ENCODE measurements around the gene PTPRB.

PTPRB gene

DNA sequence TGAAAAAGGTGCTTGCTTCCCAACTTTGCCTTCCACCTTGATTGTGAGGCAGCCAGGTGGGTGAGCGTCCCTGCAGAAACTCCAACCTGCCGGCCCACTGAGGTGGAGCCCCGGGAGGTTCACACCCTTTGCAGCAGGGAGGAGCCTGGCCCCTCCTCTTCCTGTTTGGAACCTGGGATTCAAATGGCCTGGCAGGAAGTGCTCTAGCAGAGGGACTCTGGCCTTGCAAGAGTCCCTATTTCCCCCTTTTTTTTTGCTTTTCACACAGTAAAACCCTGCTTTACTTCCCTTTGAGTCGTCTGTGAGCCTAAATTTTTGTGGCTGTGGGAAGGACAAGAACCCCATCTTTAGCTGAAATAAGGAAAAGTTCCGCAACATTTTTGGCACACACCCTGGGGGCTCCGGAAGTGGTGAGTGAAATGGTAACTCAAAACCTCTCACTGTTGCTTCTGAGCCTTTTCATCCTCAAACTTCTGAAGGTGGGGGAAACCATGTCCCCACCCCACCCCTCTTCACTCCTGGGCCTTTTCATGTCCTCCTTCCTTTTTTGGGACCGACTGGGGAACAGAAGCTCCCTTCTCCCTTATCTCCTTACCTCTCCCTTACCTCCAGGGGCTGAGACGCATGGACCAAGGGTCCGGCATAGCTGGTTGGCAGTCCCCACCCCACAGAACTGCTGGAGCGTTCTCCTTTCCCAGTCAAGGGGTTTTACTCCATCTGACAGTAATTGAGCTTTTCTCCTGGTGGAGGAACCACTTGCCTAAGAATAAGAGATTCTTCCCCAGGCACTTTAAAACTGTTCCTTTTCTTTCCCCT lies 169.1 kb downstream of the PTPRB start:
- H4K5ac ChIP-seq (ENCODE audit: low read length): peak overlapping the region; percentile 56
- no peak overlapping the region for H3K4me2 ChIP-seq (ENCODE audit: low read length)
- no peaks in the 10 kb centered on the region for H3K4me1 ChIP-seq (ENCODE audit: control insufficient read depth, low read depth, low read length)
- DNase-seq: no peak
- H3K56ac ChIP-seq (ENCODE audit: low read length): no peak overlapping the region
- H3K4ac ChIP-seq (ENCODE audit: low read depth, low read length): no peak overlapping the region
- no peak overlapping the region for H3K18ac ChIP-seq (ENCODE audit: low read length)
- H3K23ac ChIP-seq (ENCODE audit: low read length): no peak overlapping the region
- no peak overlapping the region for H4K8ac ChIP-seq (ENCODE audit: low read depth, low read length)
- H2AK5ac ChIP-seq (ENCODE audit: low read length): no peak overlapping the region
- no peak overlapping the region for H3K27ac ChIP-seq (ENCODE audit: low read depth, low read length)
- no peaks in the 10 kb centered on the region for H3K79me1 ChIP-seq (ENCODE audit: low read length)
- H3K79me2 ChIP-seq (ENCODE audit: control insufficient read depth, insufficient read depth, low read length): no peaks in the 10 kb centered on the region
- no peak overlapping the region for H2BK5ac ChIP-seq (ENCODE audit: low read length)
- no peak overlapping the region for H2BK120ac ChIP-seq (ENCODE audit: low read depth, low read length)
- H2BK15ac ChIP-seq (replicated peaks; ENCODE audit: low read depth): no peak overlapping the region
- no peak overlapping the region for H3K4me3 ChIP-seq (ENCODE audit: low read length)
- H3K27me3 ChIP-seq (ENCODE audit: insufficient read depth, low read length, poor library complexity): no peaks in the 10 kb centered on the region
- no CpG with 5 or more reads among the region's 10 CpGs for WGBS (ENCODE audit: extremely low coverage, insufficient coverage, low lambda C conversion rate)
- H3K9ac ChIP-seq (ENCODE audit: low read length): no peak overlapping the region
- H3K36me3 ChIP-seq (ENCODE audit: control insufficient read depth, insufficient read depth, low read length): no peaks in the 10 kb centered on the region

GRCh38 chr12:70467476-70467875 lies 169.8 kb downstream of the PTPRB start:
- H3K4me1 ChIP-seq (ENCODE audit: control insufficient read depth, low read depth, low read length): no peaks in the 10 kb centered on the region
- H3K36me3 ChIP-seq (ENCODE audit: control insufficient read depth, insufficient read depth, low read length): no peaks in the 10 kb centered on the region
- no peak overlapping the region for H3K56ac ChIP-seq (ENCODE audit: low read length)
- H3K23ac ChIP-seq (ENCODE audit: low read length): no peak overlapping the region
- H3K79me2 ChIP-seq (ENCODE audit: control insufficient read depth, insufficient read depth, low read length): no peaks in the 10 kb centered on the region
- H4K8ac ChIP-seq (ENCODE audit: low read depth, low read length): no peak overlapping the region
- no peak overlapping the region for H2BK120ac ChIP-seq (ENCODE audit: low read depth, low read length)
- no peak overlapping the region for H3K4ac ChIP-seq (ENCODE audit: low read depth, low read length)
- no peak overlapping the region for H3K4me2 ChIP-seq (ENCODE audit: low read length)
- no peak overlapping the region for H2BK15ac ChIP-seq (replicated peaks; ENCODE audit: low read depth)
- no peaks in the 10 kb centered on the region for H3K79me1 ChIP-seq (ENCODE audit: low read length)
- no peak overlapping the region for H3K27ac ChIP-seq (ENCODE audit: low read depth, low read length)
- H2BK5ac ChIP-seq (ENCODE audit: low read length): no peak overlapping the region
- no peak for DNase-seq
- H2AK5ac ChIP-seq (ENCODE audit: low read length): no peak overlapping the region
- H3K27me3 ChIP-seq (ENCODE audit: insufficient read depth, low read length, poor library complexity): no peaks in the 10 kb centered on the region
- no peak overlapping the region for H3K4me3 ChIP-seq (ENCODE audit: low read length)
- H3K9ac ChIP-seq (ENCODE audit: low read length): no peak overlapping the region
- no peak overlapping the region for H3K18ac ChIP-seq (ENCODE audit: low read length)
- no peak overlapping the region for H4K5ac ChIP-seq (ENCODE audit: low read length)
- WGBS (ENCODE audit: extremely low coverage, insufficient coverage, low lambda C conversion rate): no CpG with 5 or more reads among the region's 2 CpGs

DNA sequence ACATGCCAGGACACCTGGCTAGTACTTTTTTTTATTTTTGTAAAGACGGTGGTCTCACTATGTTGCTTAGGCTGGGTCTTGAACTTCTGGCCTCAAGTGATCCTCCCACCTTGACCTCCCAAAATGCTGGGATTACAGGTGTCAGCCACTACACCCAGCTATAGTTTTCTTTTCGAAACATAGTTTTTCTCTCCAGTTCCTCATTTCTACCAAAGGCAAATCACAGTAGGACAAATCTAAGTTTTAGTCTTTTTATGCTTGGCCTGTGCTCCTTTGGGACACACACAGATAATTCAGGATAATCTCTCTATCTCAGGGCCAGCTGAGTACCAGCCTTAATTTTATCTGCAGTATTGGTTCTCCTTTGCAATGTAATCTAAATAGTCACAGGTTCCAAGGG lies 170.5 kb downstream of the PTPRB start:
- H3K4me3 ChIP-seq (ENCODE audit: low read length): no peak overlapping the region
- WGBS (ENCODE audit: extremely low coverage, insufficient coverage, low lambda C conversion rate): no CpG with 5 or more reads among the region's 2 CpGs
- no peak overlapping the region for H2BK120ac ChIP-seq (ENCODE audit: low read depth, low read length)
- H2BK15ac ChIP-seq (replicated peaks; ENCODE audit: low read depth): no peak overlapping the region
- no peaks in the 10 kb centered on the region for H3K79me1 ChIP-seq (ENCODE audit: low read length)
- H3K36me3 ChIP-seq (ENCODE audit: control insufficient read depth, insufficient read depth, low read length): no peaks in the 10 kb centered on the region
- no peak overlapping the region for H3K18ac ChIP-seq (ENCODE audit: low read length)
- H3K23ac ChIP-seq (ENCODE audit: low read length): no peak overlapping the region
- H3K4me1 ChIP-seq (ENCODE audit: control insufficient read depth, low read depth, low read length): no peaks in the 10 kb centered on the region
- no peak overlapping the region for H2BK5ac ChIP-seq (ENCODE audit: low read length)
- no peak overlapping the region for H3K56ac ChIP-seq (ENCODE audit: low read length)
- H2AK5ac ChIP-seq (ENCODE audit: low read length): no peak overlapping the region
- H3K9ac ChIP-seq (ENCODE audit: low read length): no peak overlapping the region
- no peak overlapping the region for H3K4ac ChIP-seq (ENCODE audit: low read depth, low read length)
- no peaks in the 10 kb centered on the region for H3K79me2 ChIP-seq (ENCODE audit: control insufficient read depth, insufficient read depth, low read length)
- H3K4me2 ChIP-seq (ENCODE audit: low read length): no peak overlapping the region
- no peaks in the 10 kb centered on the region for H3K27me3 ChIP-seq (ENCODE audit: insufficient read depth, low read length, poor library complexity)
- no peak for DNase-seq
- H4K8ac ChIP-seq (ENCODE audit: low read depth, low read length): no peak overlapping the region
- H3K27ac ChIP-seq (ENCODE audit: low read depth, low read length): no peak overlapping the region
- H4K5ac ChIP-seq (ENCODE audit: low read length): no peak overlapping the region
